Breast epithelium (tissue), 4 donors: ENCODE measurements around the gene CSNK2A1. TPM values are rescaled to one million over a fixed set of nuclear protein-coding genes. Genes with fewer than 3 reads are reported as not detected.
A peak's percentile ranks its signal among the peaks of the same experiment; 100 is the strongest.

Source experiments
- DNase-seq, 2 donors: peaks; one replicate each; pipeline ENCODE4 v3.0.0-alpha.2; 2019; ENCODE audit warnings: low spot score in 2 of 2
- H3K27ac ChIP-seq, 2 donors: fragments of 200-600 bp; sonication (generic) in 1 of 2; one replicate each; pipeline ENCODE4 v1.5.1; 2016 to 2019; ENCODE audit warnings: mild to moderate bottlenecking in 1 of 2
- H3K27me3 ChIP-seq, 2 donors: fragments of 200-600 bp; sonication (generic) in 1 of 2; one replicate each; pipeline versions ENCODE4 v1.5.1 to v1.6.0; 2017 to 2019; ENCODE audit warnings: control low read depth in 1 of 2, mild to moderate bottlenecking in 1 of 2
- H3K36me3 ChIP-seq: fragments of 200-600 bp; one replicate; pipeline ENCODE4 v1.5.1; 2019
- H3K4me1 ChIP-seq, 2 donors: fragments of 200-600 bp; sonication (generic); one replicate each; pipeline ENCODE4 v1.5.1; 2016 to 2019; ENCODE audit warnings: control low read depth in 1 of 2
- H3K4me3 ChIP-seq, 3 donors: fragments of 200-600 bp; sonication (generic); 1 replicate in 2 of 3; 2 replicates in 1 of 3; pipeline ENCODE4 v1.5.1; 2016 to 2019; ENCODE audit warnings: mild to moderate bottlenecking in 3 of 3, moderate library complexity in 2 of 3
- H3K9me3 ChIP-seq, 2 donors: fragments of 200-600 bp; sonication (generic) in 1 of 2; one replicate each; pipeline ENCODE4 v1.5.1; 2016 to 2019; ENCODE audit warnings: control low read depth in 1 of 2
- CTCF ChIP-seq, 3 donors: fragments of 450-650 bp; IDR thresholded peaks; one replicate each; pipeline ENCODE4 v1.5.1; 2016 to 2017; ENCODE audit warnings: antibody characterized with exemption in 3 of 3, mild to moderate bottlenecking in 3 of 3, moderate library complexity in 3 of 3
- POLR2A ChIP-seq: fragments of 450-650 bp; IDR thresholded peaks from one replicate; pipeline ENCODE4 v1.6.1; 2016; ENCODE audit warnings: antibody characterized with exemption, mild to moderate bottlenecking, moderate library complexity
- POLR2AphosphoS5 ChIP-seq, 3 donors: sonication (generic); formaldehyde crosslinking; IDR thresholded peaks; one replicate each; pipeline ENCODE4 v1.6.1; 2017; ENCODE audit warnings: antibody characterized with exemption in 3 of 3
- intact Hi-C: fragments of 100-400 bp; cut with DNase I; formaldehyde crosslinking; loops from one replicate; pipeline ENCODE4 v1.15.1; 2023; ENCODE audit warnings: low total_unique reads
- total RNA-seq, 3 donors: library from RNA; depleted of rRNA; stranded (reverse); fragments of >200 nt; gene quantifications; one replicate each; pipeline ENCODE4 v1.1.0, GENCODE V29; 2016

Gene CSNK2A1
- total RNA-seq, 3 donors from 2014 or later: 55.0 to 90.9 (median 77.7) TPM

GRCh38 chr20:440148-440547 is 103.4 kb downstream of the CSNK2A1 start:
- no peaks in the 10 kb centered on the region for H3K36me3 ChIP-seq
- intact Hi-C loops: loop anchor here (10.0 kb wide), 1 partner anchor 1235 kb away; no protein-coding TSS in a partner anchor
- TF ChIP-seq CTCF (IDR thresholded peaks at IDR 0.05) (no peak), POLR2A (no peak), POLR2AphosphoS5 (IDR thresholded peaks at IDR 0.05) (no peak)
- H3K4me3 ChIP-seq: no peak overlapping the region
- H3K27ac ChIP-seq: no peak overlapping the region
- H3K9me3 ChIP-seq: no peaks in the 10 kb centered on the region
- H3K27me3 ChIP-seq: no peaks in the 10 kb centered on the region
- no peaks in the 10 kb centered on the region for H3K4me1 ChIP-seq
- peak in 1 of 2 donors; percentile 6 for DNase-seq

GRCh38 chr20:438571-439469 is 104.8 kb downstream of the CSNK2A1 start:
- no peak overlapping the region for H3K27ac ChIP-seq
- intact Hi-C loops: no loop called here
- H3K36me3 ChIP-seq: no peaks in the 10 kb centered on the region
- no peaks in the 10 kb centered on the region for H3K27me3 ChIP-seq
- H3K4me1 ChIP-seq: no peaks in the 10 kb centered on the region
- DNase-seq: peak in 1 of 2 donors; percentile 38
- TF ChIP-seq POLR2AphosphoS5 (IDR thresholded peaks at IDR 0.05) (no peak), POLR2A (no peak), CTCF (IDR thresholded peaks at IDR 0.05) (no peak)
- no peaks in the 10 kb centered on the region for H3K9me3 ChIP-seq
- no peak overlapping the region for H3K4me3 ChIP-seq

GRCh38 chr20:437787-438486 is 105.7 kb downstream of the CSNK2A1 start:
- no peak overlapping the region for H3K4me3 ChIP-seq
- H3K9me3 ChIP-seq: no peaks in the 10 kb centered on the region
- no peaks in the 10 kb centered on the region for H3K4me1 ChIP-seq
- no peaks in the 10 kb centered on the region for H3K36me3 ChIP-seq
- no peaks in the 10 kb centered on the region for H3K27me3 ChIP-seq
- H3K27ac ChIP-seq: no peak overlapping the region
- intact Hi-C loops: no loop called here
- TF ChIP-seq POLR2AphosphoS5 (IDR thresholded peaks at IDR 0.05) (no peak), POLR2A (no peak), CTCF (IDR thresholded peaks at IDR 0.05) (no peak)
- peak in 1 of 2 donors; percentile 35 for DNase-seq

GRCh38 chr20:436476-436875 is 107.1 kb downstream of the CSNK2A1 start:
- H3K4me3 ChIP-seq: no peak overlapping the region
- no peaks in the 10 kb centered on the region for H3K36me3 ChIP-seq
- H3K27me3 ChIP-seq: no peaks in the 10 kb centered on the region
- no peaks in the 10 kb centered on the region for H3K4me1 ChIP-seq
- no peak for DNase-seq
- intact Hi-C loops: no loop called here
- no peak for TF ChIP-seq POLR2AphosphoS5 (IDR thresholded peaks at IDR 0.05)
- TF ChIP-seq POLR2A: no peak
- no peak for TF ChIP-seq CTCF (IDR thresholded peaks at IDR 0.05)
- H3K27ac ChIP-seq: no peak overlapping the region
- H3K9me3 ChIP-seq: no peaks in the 10 kb centered on the region

GRCh38 chr20:435558-435957 is 108.0 kb downstream of the CSNK2A1 start:
- Histone ChIP-seq H3K27ac (no peak overlapping the region), H3K36me3 (no peaks in the 10 kb centered on the region), H3K4me1 (no peaks in the 10 kb centered on the region), H3K27me3 (no peaks in the 10 kb centered on the region), H3K9me3 (no peaks in the 10 kb centered on the region), H3K4me3 (no peak overlapping the region)
- intact Hi-C loops: no loop called here
- TF ChIP-seq POLR2A (no peak), POLR2AphosphoS5 (IDR thresholded peaks at IDR 0.05) (no peak), CTCF (IDR thresholded peaks at IDR 0.05) (no peak)
- DNase-seq: no peak
